Activated gamma-delta T cell treated with anti-CD3 and anti-CD28 coated beads, Interleukin-2, amount 50 U/mL, for 16 hours (primary cell): Measurements from ENCODE around the gene F10.

Experiments used
- DNase-seq: peaks from one replicate; pipeline ENCODE4 v3.0.0-alpha.2; 2020; ENCODE audit warnings: low read depth

Gene F10

DNA sequence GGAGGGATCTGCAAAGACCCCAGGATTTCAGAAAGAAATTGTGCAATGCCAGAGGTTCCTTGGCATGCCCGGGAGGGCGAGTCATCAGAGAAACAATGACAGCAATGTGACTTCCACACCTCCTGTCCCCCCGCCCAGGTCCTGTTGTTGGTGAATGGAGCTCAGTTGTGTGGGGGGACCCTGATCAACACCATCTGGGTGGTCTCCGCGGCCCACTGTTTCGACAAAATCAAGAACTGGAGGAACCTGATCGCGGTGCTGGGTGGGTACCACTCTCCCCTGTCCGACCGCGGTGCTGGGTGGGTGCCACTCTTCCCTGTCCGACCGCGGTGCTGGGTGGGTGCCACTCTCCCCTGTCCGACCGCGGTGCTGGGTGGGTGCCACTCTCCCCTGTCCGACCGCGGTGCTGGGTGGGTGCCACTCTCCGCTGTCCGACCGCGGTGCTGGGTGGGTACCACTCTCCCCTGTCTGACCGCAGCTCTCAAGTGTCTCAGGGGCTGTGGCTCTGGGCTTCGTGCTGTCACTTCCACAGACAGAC is 5.2 kb upstream of the F10 start:
- DNase-seq, result no peak

DNA sequence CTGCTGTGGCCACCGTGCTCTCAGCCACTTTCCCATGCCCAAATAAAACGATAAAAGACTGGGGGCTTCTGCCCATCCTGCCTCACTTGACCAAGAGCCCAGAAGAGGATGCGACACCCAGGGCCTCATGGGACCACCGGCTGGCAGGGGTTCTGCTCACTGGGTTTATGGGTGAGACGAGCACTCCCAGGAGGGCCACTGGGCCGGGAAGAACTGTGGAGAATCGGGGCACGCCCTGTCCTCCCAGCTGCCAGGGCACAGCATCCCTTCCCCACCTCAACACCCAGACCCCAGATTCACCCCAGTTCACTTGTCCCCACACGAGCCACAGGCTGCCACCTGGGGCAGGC is 4.7 kb upstream of the F10 start:
- no peak for DNase-seq

DNA sequence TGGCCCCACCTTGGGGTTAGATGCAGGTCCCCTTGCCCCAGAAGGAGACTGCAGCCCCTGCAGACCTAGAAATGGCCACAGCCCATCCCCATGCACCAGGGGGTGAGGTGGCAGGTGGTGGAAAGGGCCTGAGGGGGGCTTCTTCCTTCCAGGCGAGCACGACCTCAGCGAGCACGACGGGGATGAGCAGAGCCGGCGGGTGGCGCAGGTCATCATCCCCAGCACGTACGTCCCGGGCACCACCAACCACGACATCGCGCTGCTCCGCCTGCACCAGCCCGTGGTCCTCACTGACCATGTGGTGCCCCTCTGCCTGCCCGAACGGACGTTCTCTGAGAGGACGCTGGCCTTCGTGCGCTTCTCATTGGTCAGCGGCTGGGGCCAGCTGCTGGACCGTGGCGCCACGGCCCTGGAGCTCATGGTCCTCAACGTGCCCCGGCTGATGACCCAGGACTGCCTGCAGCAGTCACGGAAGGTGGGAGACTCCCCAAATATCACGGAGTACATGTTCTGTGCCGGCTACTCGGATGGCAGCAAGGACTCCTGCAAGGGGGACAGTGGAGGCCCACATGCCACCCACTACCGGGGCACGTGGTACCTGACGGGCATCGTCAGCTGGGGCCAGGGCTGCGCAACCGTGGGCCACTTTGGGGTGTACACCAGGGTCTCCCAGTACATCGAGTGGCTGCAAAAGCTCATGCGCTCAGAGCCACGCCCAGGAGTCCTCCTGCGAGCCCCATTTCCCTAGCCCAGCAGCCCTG is 4.2 kb upstream of the F10 start:
- DNase-seq, result no peak

DNA sequence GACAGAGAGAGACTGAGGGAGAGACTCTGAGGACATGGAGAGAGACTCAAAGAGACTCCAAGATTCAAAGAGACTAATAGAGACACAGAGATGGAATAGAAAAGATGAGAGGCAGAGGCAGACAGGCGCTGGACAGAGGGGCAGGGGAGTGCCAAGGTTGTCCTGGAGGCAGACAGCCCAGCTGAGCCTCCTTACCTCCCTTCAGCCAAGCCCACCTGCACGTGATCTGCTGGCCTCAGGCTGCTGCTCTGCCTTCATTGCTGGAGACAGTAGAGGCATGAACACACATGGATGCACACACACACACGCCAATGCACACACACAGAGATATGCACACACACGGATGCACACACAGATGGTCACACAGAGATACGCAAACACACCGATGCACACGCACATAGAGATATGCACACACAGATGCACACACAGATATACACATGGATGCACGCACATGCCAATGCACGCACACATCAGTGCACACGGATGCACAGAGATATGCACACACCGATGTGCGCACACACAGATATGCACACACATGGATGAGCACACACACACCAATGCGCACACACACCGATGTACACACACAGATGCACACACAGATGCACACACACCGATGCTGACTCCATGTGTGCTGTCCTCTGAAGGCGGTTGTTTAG is 3.3 kb upstream of the F10 start:
- DNase-seq, result no peak

DNA sequence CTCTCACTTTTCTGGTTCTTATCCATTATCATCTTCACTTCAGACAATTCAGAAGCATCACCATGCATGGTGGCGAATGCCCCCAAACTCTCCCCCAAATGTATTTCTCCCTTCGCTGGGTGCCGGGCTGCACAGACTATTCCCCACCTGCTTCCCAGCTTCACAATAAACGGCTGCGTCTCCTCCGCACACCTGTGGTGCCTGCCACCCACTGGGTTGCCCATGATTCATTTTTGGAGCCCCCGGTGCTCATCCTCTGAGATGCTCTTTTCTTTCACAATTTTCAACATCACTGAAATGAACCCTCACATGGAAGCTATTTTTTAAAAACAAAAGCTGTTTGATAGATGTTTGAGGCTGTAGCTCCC is 2.8 kb upstream of the F10 start:
- no peak for DNase-seq

DNA sequence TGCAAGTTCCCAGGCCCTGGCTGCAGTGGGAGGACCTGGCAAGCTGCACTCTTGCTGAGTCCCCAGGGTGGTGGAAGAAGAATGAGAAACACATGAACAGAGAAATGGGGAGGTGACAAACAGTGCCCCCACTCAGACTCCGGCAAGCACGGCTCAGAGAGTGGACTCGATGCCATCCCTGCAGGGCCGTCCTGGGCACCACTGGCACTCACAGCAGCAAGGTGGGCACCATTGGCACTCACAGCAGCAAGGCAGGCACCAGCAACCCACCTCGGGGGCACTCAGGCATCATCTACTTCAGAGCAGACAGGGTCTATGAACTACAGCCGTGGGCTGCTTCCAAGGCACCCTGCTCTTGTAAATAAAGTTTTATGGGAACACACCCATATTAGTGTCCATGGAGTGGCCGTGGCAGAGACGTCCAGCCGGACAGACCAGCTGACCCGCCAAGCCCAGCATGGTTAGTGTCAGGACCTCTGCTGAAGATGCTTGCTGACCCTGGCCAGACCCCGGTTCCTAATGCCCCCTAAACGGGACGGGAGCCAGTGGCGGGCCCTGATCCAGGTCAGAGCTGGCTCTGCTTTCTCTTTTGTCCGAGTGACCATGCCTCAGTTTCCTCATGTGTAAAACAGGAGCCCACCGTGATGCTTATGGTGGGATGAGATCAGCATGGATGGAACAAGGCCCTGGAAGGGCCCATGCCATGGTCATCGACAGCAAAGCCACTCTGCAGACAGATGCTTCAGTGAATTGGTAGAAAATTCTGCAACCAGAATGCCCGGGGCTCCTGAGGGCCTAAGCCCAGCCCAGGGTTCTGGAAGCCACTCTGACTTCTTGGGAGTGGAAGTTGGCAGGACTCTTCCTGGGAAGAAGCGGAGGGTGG is 2.1 kb upstream of the F10 start:
- DNase-seq, result no peak

DNA sequence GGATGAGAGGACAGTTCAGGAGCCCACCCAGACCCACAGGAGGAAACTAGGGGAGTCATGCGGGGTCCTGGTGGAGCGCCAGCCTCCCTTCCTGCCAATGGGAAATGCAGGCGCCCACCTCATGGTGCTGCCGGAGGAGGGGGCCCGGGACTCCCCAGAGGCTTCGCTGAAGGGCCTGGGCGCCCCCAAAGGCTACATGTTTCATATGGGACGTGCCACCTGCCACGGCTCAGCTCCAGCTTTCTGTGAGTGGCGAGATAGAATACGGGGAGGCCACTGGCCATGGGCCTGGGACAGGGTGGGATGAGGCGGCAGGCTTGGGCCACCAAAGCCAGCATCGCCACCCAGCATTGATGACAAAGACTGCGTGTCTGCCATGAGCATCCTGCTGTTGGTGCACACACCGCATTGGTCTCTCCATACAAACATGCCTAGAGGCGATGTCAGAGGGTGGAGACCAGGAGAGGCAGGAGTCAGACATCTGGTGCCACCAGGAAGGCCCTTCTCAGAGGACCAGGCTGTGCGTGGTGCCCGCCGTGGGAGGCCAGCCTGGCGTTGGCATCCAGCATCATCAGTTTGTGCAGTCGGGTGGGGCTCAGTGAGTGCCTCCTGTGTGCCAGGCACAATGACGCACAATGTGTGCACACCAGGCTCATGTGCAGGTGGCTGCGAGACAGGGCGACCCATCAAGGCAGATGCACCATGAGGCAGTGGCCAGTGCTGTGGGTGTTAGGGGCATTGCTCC is 1.2 kb upstream of the F10 start:
- DNase-seq, result no peak

DNA sequence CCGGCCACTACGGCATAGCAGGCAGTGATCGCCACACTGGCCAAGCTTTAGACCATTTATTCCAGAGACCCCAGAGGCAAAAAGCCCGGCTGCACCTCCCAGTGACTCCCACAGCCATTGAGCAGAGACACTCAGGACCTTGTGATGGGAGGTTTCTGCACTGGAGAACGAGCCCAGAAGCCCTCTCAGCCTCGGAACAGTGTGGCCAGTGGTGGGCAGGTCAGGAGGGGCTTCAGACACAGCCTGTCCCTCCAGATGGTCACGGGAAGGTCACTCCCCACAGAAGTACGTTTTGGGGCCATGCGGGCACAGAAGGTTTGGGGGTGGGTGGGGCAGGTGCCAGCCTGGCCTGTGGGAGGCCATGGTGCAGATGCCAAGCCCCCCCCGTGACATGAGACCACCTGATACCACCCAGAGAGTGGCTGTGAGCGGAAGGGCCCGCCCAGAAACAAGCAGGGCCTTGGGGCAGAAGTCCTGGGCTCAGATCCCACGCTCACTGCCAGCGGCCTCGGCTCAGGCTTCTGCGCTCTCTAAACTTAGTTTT is 599 bp upstream of the F10 start:
- DNase-seq, result no peak

DNA sequence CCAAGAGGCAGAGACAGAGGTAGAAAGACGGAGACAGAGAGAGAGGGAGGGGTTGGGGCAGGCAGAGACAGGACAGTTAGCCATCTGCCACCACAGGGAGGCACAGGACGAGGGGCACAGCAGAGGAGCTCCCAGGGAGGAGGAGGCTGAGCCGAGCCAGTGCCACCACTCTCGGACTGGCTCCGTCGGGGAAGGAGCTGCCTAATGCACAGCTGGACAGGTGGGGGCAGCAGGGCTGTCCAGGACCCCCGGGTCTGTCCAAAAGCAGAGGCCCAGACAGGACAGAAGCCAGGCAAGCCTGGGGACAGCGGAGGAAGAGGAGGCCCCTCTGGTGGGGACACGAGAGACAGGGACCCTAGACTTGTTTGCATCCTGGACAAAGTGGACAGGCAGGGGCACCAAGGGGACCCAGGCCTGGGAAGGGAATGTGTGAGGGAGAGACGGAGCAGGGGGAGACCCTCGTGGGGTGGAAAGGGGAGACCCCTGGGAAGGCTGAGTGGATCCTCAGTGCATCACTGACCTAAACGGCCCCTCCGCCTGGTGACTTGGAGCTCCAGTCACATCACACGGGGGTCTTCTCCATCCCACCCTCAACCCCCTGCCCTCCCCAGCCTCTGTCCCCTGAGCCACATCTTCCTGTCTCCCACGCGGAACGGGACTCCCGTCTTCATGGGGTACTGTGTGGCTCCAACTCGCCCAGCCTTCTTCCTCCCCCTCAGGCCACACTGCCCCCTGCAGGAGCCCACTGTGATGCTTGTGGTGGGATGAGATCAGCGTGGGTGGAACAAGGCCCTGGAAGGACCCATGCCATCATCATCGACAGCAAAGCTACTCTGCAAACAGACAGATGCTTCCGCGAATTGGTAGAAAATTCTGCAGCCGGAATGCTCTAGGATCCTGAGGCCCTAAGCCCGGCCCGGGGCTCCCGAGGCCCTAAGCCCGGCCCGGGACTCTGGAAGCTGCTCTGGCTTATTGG is 915 bp downstream of the F10 start:
- DNase-seq, result no peak

DNA sequence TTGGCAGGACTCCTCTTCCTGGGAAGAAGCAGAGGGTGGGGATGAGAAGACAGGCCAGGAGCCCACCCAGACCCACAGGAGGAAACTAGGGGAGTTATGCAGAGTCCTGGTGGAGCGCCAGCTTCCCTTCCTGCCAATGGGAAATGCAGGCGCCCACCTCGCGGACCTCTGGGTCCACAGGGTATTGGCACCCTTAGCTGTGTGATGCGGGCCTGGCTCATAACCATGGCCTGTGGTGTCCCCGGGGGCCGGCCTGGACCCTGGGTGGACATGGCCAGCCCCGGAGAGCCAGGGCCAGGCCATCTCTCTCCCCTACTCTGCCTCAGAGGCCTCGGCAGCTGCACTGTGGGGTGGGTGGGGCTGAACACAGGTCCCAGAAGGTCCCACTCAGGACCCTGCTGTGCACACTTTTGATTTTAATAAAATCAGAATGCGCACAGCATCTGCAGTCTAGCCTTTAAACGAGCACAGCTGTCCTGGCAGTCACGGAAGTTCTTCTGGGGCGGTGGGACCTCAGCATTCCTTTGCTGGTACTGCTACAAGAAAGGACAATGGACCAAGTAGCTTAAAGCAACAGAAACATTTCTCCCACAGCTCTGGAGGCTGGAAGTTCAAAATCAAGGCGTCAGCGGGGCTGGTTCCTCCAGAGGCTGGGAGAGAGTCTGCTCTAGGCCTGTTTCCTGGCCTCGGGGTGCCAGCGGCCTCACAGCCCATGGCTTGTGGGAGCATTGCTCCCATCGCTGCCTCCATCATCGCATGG is 1.8 kb downstream of the F10 start:
- DNase-seq, result no peak

DNA sequence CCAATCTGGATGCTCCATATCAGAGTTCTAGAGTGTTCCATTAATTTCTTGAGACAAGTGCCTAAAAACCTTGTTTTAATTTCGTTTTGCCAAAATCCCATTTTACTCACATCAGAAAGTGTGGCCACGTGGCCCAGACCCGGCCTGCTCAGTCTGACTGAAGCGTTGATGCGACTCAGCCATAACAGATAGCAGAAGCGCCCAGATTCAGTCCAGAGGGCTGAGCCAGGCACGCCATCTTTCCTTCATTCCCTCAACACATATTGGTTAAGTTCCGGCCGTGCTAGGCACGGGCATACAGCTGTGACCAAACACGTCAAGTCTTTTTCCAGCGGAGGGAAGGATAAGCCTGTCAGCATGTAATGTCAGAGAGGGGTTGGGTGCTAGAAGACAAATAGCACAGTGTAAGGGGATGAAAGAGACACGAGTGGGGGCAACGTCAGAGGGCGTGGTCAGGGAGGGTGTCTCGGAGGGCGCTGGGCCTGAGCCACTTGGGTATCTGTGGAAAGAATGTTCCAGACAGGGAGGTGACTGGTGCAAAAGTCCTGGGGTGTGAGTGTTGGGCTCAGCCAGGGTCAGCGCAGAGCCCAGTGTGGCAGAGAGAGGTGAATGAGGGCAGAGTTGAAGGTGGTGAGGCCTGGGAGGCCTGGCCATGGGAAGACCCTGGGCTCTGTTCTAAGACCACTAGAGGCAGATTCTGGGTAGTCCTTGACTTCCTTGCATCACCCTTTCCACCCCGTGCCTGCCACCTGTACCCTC is 3.1 kb downstream of the F10 start:
- no peak for DNase-seq

DNA sequence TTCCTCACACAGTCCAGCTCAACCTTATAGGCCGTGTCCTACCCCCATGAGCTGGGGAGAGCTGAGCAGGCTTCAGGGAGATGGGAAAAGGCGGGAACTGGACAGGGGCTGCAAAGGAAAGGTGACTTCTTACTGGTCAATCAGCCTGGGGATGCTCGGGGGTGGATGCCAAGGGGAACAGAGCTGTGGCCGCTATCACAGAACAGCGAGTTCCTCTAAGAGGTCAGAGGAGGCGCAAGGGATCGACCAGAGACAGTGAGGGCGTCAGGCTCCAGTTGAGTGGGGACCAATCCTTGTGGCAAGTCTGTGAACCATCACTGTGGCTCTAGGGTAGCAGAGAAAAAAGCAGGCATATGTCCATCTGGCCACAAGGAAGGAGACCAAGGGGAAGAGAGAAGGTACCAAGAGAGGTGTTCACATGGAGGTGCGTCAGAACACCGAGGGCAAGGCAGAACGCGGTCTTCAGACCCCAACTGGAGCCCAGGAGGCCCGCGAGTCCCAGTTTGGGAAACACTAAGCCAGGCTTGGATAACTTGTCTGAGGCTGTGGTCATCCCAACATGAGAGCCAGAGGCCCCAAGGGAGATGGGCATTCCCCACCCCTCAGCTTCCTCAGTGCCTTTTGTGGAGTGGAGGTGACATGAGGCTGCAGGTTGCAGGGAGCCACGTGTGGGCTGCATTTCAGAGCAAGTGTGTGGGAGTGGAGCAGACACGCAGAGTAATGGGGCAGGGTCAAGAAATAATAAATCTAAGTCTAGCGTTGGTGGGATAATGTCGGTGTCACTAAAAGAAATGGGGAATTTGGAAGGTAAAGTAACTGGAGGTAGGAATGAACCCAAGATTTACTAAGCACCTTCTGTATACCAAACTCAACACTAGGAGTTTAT is 3.9 kb downstream of the F10 start:
- no peak for DNase-seq

DNA sequence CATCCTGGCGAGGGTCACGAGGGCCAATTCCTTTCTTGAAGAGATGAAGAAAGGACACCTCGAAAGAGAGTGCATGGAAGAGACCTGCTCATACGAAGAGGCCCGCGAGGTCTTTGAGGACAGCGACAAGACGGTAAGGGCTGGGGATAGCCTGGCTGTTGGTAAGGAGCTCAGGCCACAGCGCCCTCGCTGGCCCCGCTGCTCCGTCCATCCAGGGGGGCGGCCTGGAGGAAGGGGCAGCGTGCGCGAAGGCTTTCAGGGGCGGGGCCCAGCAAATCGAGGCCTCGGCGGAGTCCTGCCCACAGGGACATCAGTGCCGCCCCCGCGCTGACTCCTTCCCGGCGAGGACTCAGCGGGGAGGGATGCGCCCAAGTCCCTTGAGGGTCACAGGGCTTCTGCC is 6.9 kb downstream of the F10 start:
- no peak for DNase-seq

DNA sequence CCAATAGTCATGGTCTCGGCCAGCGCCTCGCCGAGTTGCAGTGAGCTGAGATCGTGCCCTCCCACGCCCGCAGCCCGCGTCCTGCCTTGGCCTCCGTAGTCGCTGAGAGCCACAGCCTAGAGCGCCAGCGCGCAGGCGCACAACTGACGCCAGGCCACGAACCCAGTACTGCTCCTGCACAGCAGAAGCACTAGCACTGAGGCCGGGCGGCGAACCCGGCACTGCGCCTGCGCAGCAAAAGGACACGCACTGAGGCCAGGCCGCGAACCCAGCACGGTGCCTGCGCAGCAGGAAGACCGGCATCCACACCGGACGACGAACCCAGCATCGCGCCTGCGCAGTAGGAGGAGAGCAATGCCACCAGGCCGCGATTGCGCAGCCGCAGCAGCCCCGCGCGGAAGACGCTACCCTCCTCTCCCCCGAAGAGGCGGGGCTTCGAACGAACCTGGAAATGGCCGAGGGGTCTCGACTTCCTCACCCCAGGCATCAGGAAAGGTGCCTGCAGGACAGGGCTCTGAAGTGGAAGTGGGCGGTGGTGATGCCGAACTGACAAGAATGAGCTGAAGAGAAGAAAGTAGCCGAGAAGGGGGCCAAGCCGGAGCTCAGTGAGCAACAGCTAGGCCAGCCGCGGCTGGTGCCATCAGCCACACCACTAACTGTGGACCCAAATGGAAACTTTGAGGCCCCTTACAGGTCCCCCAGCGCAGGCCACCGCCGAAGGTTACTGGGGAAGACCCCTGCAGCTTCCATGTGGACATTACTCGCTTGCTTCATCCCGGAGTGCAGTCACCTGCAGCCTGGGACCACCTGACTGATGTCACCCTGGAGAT is 7.5 kb downstream of the F10 start:
- no peak for DNase-seq

DNA sequence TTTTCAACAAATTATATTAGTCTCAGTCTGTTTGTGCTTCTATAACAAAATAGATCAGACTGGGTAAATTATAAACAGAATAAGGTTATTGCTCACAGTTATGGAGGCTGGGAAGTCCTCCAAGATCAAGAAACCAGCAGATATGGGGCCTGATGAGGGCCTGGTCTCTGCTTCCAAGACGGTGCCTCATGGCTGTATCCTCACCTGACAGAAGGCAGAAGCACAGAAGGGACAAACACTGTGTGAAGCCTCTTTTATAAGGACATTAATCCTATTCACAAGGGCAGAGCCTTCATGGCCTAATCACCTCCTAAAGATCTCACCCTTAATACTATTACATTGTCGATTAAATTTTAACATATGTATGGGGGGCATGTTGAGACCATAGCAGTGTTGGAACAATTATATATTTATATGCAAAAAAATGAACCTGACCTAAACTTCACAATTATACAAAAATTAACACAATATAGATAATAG is 12.7 kb downstream of the F10 start:
- no peak for DNase-seq

DNA sequence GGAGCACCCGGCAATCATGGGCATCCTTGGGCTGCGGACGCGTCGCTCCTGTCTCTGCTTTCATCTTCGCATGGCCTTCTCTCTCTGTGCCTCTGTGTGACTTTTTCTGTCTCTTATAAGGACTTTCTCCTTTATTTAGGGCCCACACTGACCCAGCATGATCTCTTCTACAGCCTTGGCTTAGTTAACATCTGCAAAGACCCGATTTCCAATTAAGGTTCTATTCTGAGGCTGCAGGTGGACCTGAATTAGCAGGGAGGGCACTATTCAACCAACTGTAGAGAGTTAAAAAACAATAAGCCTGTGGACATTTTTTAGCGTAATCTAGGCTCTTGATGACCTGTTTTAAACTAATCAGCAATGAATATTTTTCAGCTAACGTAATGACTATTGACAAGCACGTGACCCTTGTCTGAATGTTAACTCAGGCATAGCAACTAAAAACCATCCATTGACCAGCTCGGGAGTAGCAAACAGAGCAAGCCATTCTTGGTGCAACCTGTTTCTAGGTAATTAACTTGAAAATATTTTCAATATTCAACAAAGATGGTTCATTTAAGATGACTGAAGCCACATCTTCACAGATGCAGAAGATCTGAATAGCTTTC is 15.2 kb downstream of the F10 start:
- DNase-seq, result no peak
